ENCODE data around the gene TOPBP1. TPM values are rescaled to one million over a fixed set of nuclear protein-coding genes. Genes with fewer than 3 reads are reported as not detected.

The TOPBP1 gene
- total RNA-seq, 1 donor: 51.4 TPM

DNA sequence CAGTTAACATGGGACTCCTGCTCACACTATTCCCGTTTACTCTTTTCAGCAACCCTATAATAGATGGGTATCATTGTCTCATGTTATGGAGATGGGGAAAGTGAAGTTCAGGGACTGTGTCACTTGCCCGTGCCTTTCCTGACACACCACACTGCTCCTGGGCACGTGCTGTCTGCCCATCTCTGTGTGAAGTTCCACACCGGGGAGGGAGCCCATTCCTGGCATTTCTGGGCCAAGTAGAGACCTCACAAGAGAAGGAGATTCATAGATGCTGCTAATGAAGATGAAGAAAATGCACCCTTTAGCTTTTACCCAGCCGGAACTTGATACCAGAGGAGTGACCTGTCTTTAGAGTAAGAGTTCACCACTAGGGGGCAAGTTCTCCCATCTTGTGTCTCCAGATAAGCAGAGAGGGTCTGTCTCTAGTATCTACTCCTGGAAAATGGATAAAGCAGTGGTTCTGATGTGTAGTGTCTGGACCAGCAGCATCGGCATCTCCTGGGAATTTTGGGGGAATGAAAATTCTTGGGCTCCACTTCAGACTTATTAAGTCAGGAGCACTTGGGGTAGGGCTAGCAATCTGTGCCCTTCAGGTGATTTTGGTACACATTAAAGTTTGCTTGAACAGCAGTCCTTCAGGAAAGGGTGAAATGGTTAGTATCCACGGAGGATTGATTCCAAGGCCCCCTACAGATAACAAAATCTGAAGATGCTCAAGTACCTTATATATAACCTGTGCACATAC is 2.0 kb upstream of the TOPBP1 start:
- no peak overlapping the region for H3K4me3 ChIP-seq (ENCODE audit: low read depth, low read length)
- DNase-seq (ENCODE audit: low read depth): peak; percentile 55
- TF ChIP-seq, protein P1, sequence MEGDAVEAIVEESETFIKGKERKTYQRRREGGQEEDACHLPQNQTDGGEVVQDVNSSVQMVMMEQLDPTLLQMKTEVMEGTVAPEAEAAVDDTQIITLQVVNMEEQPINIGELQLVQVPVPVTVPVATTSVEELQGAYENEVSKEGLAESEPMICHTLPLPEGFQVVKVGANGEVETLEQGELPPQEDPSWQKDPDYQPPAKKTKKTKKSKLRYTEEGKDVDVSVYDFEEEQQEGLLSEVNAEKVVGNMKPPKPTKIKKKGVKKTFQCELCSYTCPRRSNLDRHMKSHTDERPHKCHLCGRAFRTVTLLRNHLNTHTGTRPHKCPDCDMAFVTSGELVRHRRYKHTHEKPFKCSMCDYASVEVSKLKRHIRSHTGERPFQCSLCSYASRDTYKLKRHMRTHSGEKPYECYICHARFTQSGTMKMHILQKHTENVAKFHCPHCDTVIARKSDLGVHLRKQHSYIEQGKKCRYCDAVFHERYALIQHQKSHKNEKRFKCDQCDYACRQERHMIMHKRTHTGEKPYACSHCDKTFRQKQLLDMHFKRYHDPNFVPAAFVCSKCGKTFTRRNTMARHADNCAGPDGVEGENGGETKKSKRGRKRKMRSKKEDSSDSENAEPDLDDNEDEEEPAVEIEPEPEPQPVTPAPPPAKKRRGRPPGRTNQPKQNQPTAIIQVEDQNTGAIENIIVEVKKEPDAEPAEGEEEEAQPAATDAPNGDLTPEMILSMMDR (IDR thresholded peaks at IDR 0.05; ENCODE audit: insufficient read depth, low read depth, low read length): peak; percentile 79

DNA sequence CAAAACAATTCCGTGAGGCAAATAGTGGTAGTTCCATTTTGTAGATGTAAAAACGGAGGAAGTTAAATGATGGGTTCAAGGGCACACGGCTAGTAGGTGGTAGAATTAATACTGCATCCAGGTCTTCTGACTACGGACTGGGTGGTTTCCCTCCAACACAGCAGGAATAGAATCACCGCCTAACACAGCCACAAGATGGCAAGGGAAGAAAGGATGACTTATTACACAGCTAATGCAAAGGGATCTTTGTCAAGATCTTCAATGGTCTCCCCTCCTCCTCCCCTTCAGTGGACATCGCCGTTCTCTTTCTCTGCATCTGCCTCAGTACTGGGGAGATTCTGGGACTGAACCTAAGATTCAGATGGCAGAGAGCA is 524 bp upstream of the TOPBP1 start:
- peak overlapping the region; percentile 86 for H3K4me3 ChIP-seq (ENCODE audit: low read depth, low read length)
- TF ChIP-seq, protein P1 (IDR thresholded peaks at IDR 0.05; ENCODE audit: insufficient read depth, low read depth, low read length): no peak
- peak; percentile 21 for DNase-seq (ENCODE audit: low read depth)

DNA sequence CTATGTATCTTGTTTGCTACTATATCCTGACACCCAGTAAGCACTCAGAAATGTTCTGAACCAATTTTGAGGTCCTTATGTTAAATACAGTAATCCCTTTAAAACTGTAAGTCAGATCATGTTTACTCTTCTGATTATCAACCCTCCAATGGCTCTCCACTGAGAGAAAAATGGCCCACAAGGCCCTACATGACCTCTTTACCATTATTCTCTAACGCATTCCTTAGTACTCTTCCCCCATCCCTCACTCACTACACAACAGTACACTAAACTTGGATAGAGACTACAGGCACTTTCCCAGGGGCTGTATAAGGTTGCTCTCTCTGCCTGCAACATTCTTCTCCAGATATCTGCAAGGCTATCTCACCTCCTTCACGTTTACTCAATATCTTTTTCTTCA is 1.9 kb downstream of the TOPBP1 start:
- DNase-seq (ENCODE audit: low read depth): no peak
- TF ChIP-seq, protein P1 (IDR thresholded peaks at IDR 0.05; ENCODE audit: insufficient read depth, low read depth, low read length): no peak
- H3K4me3 ChIP-seq (ENCODE audit: low read depth, low read length): no peak overlapping the region

DNA sequence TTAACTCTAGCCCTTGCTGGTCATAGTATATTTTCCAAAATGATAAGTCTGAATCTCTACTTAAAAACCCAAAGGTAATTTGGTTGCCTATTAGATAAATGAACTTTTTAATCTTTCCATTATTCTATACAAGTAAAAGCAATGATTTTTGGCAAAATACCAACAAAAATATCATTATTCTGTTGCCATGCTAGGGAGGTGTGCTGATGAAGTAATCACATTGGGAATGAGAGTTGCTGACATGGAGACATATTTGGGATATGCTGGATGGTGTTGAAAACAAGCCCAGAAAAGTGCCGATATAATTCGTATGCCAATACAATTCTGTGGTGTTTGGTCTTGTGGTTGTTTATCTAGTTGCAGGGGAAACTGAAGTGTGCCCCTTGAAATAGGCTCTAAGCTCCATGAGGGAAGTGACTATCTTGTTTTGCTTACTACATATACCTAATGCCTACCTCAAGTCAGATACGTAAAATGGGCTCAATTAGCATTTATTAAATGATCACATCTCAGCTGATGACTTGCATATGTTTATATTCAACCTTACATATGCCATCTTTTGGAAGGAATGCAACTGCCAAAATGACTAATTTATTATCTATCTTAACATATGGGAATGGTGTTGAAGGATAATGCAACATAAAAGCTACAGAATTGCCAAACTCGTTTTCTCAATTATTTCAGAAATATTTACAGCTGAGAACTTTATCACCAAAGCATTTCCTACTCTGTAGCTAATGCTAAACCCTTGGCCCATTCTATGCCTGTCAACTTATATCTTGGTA is 5.8 kb downstream of the TOPBP1 start:
- H3K4me3 ChIP-seq (ENCODE audit: low read depth, low read length): no peak overlapping the region
- no peak for DNase-seq (ENCODE audit: low read depth)
- TF ChIP-seq, protein P1 (IDR thresholded peaks at IDR 0.05; ENCODE audit: insufficient read depth, low read depth, low read length): no peak

DNA sequence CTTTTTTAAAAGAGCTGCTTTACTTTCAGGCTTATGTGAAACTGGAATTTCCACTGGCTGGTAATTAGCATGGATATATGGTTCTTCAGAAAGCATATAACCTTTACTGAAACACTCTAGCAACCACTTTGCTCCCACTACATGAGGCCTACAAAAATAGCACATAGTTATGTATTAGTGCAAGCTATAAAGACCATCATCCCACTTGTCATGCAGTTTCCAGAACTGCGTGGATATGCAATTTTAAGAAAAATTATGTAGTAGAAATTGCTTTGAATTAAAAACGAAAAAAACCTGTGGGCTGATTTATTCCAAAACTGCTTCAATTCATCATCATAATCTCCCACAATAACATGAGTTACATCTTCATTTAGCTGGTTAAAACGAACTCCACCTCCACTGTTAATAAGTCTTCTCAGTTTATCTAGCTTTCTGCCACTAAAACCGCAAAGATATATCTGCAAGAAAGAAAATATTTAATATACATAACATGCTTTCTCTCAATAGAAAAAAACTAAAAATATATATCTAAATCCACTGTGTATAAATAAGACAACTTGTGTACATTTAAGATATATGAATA is 12.2 kb downstream of the TOPBP1 start:
- TF ChIP-seq, protein P1 (IDR thresholded peaks at IDR 0.05; ENCODE audit: insufficient read depth, low read depth, low read length): no peak
- H3K4me3 ChIP-seq (ENCODE audit: low read depth, low read length): no peak overlapping the region
- no peak for DNase-seq (ENCODE audit: low read depth)

DNA sequence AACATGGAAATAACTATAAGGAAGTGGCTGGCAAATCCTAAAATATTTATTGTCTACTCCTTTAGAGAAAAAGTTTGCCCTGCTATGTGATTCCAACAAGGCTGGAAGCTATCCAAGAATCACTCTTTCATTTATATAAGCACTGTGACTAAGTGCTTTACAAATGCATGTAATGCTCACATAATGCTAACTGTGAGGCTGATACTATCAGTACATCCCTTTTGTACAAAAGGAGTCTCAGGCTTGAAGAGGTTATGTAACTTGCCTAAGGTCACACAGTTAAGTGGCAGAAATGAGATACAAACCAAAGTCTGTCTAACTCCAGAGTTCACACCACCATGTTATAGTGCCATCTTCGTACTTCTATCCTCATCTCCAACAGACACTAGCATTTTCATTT is 17.0 kb downstream of the TOPBP1 start:
- H3K4me3 ChIP-seq (ENCODE audit: low read depth, low read length): no peak overlapping the region
- TF ChIP-seq, protein P1 (IDR thresholded peaks at IDR 0.05; ENCODE audit: insufficient read depth, low read depth, low read length): no peak
- DNase-seq (ENCODE audit: low read depth): peak; percentile 85

All from fibroblast of villous mesenchyme (primary cell).